ENCODE measurements around the gene TMEM271.

Gene TMEM271

GRCh38 chr4:576245-576821 lies at the start of gene TMEM271:
TMEM271 (minus strand) TSS chr4:576295; CDS start chr4:576062, 233 bp downstream.
- no peak for DNase-seq

GRCh38 chr4:625631-626161 lies 49.6 kb upstream of the TMEM271 start:
- DNase-seq, result no peak

GRCh38 chr4:624705-625590 lies 48.9 kb upstream of the TMEM271 start, which contains the start of gene PDE6B:
PDE6B (plus strand) TSS chr4:625573; CDS start chr4:625627, 54 bp downstream.
- no peak for DNase-seq

- DNase-seq, result no peak
Observed at GRCh38 chr4:623914-624566, 47.9 kb upstream of the TMEM271 start.

- no peak for DNase-seq
Observed at GRCh38 chr4:622996-623913, 47.2 kb upstream of the TMEM271 start.

- no peak for DNase-seq
Observed at GRCh38 chr4:622071-622995, 46.2 kb upstream of the TMEM271 start.

- DNase-seq, result no peak
Observed at GRCh38 chr4:621296-622070, 45.4 kb upstream of the TMEM271 start.

- no peak for DNase-seq
Observed at GRCh38 chr4:620851-621261, 44.8 kb upstream of the TMEM271 start.

- DNase-seq, result no peak
Observed at GRCh38 chr4:620201-620600, 44.1 kb upstream of the TMEM271 start.

- DNase-seq, result no peak
Observed at GRCh38 chr4:617644-618641, 41.8 kb upstream of the TMEM271 start.

GRCh38 chr4:616911-617643 lies 41.0 kb upstream of the TMEM271 start:
- no peak for DNase-seq

GRCh38 chr4:616091-616490 lies 40.0 kb upstream of the TMEM271 start:
- no peak for DNase-seq

- no peak for DNase-seq
Observed at GRCh38 chr4:613126-613525, 37.0 kb upstream of the TMEM271 start.

- DNase-seq, result no peak
Observed at GRCh38 chr4:612749-613125, 36.6 kb upstream of the TMEM271 start.

GRCh38 chr4:612052-612748 lies 36.1 kb upstream of the TMEM271 start:
- no peak for DNase-seq

GRCh38 chr4:610411-611261 lies 34.5 kb upstream of the TMEM271 start:
- no peak for DNase-seq

Data from stimulated activated CD4-positive, alpha-beta T cell treated with anti-CD3 and anti-CD28 coated beads, Interleukin-2, amount 100 ng/mL, for 24 hours (primary cell).